ENCODE measurements around the gene FAM131A.

Gene FAM131A

DNA sequence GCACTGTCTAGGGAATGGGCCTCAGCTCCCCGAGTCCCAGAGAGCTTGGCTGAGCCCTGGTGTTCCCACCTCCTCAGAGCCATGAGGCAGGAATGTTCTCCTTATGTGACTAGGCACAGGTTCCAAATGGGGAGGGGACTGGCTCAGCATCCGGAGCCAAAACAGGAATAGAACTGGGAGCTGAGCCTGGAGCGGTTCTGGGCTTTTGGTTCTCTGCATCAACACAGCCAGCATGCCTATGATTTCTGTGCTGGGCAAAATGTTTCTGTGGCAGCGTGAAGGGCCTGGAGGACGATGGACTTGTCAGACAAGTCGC lies at the start of gene FAM131A:
Gene FAM131A, plus strand, starts transcription at position 202 of the 316 bp plus-strand sequence. Its CDS starts 31 bp downstream, at position 233.
- DNase-seq, result no peak

DNA sequence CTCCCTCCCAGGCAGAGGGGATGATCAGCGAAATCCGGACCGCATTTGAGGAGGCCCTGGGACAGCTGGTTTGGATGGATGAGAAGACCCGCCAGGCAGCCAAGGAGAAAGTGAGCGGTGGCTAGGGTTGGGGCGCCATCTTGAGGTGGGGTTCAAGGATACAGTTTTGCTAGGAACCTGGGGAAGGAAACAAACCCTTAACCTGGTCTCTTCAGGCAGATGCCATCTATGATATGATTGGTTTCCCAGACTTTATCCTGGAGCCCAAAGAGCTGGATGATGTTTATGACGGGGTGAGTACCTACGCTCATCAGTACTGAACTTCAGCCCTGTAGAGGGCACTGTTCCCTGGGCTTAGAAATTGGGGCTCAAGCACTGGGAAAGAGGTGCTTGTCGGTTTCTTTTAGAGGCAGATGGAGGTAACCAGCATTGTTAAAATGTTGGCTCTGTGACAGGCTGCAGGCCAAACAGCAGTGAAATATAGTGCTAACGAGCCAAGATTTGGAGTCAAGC lies 47.9 kb upstream of the FAM131A start:
- peak; percentile 60 for DNase-seq

DNA sequence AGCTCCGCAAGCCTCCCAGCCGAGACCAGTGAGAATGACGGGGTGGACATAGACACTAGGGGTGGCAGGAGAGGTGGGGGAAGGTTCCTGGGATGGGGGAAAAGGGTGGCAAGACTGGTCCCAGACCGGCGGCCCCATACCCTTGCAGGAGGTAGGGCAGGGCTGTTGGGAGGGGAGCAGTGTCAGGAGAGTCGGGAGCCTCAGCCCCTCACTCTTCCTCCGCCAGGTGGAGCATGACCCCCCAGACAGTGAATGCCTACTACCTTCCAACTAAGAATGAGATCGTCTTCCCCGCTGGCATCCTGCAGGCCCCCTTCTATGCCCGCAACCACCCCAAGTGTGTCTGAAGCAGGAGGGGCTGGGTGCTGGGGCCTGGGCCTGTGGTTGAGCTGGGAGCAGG lies 47.1 kb upstream of the FAM131A start:
- DNase-seq, result no peak

DNA sequence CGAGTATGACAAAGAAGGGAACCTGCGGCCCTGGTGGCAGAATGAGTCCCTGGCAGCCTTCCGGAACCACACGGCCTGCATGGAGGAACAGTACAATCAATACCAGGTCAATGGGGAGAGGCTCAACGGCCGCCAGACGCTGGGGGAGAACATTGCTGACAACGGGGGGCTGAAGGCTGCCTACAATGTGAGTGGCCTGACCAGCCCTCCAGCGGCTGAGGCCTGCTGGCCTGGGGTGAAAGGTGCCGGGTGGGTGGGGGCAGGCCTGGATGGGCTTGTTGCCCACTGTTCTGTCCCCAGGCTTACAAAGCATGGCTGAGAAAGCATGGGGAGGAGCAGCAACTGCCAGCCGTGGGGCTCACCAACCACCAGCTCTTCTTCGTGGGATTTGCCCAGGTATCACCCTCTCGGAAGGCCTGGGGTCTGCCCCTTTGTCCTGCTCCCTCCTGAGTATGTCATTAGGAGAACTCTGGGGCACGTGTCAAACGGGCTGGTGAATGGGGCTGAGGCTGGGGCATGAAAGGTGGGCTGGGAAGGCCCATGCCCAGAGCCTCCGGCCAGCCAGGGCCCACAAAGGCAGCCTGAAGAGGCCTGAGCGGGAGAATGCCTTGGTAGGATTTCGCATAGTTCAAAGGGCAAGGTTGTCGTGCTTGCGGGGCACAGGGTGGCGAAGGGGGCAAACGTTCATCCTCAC lies 46.2 kb upstream of the FAM131A start:
- DNase-seq, result no peak

DNA sequence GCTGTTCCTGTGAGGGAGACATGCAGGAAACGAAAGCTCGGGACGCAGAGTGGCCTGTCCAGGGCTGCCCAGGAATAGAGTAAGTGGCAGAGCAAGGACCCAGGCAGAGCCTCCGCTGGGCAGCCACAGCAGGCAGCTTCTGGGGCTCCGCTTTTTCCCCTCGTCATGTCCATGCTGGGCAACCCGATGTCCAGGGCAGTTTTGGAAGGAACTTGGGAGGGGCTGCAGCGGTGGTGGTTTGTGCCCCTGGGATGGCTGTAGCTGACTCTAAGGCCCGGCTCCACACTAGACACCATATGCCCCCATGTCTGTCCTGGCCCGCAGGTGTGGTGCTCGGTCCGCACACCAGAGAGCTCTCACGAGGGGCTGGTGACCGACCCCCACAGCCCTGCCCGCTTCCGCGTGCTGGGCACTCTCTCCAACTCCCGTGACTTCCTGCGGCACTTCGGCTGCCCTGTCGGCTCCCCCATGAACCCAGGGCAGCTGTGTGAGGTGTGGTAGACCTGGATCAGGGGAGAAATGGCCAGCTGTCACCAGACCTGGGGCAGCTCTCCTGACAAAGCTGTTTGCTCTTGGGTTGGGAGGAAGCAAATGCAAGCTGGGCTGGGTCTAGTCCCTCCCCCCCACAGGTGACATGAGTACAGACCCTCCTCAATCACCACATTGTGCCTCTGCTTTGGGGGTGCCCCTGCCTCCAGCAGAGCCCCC lies 45.5 kb upstream of the FAM131A start:
- DNase-seq, result no peak

- DNase-seq, result no peak
These were observed 41.6 kb upstream of the FAM131A start for GRCh38 chr3:184295771-184296170.

GRCh38 chr3:184296616-184297015 lies 40.8 kb upstream of the FAM131A start:
- no peak for DNase-seq

DNA sequence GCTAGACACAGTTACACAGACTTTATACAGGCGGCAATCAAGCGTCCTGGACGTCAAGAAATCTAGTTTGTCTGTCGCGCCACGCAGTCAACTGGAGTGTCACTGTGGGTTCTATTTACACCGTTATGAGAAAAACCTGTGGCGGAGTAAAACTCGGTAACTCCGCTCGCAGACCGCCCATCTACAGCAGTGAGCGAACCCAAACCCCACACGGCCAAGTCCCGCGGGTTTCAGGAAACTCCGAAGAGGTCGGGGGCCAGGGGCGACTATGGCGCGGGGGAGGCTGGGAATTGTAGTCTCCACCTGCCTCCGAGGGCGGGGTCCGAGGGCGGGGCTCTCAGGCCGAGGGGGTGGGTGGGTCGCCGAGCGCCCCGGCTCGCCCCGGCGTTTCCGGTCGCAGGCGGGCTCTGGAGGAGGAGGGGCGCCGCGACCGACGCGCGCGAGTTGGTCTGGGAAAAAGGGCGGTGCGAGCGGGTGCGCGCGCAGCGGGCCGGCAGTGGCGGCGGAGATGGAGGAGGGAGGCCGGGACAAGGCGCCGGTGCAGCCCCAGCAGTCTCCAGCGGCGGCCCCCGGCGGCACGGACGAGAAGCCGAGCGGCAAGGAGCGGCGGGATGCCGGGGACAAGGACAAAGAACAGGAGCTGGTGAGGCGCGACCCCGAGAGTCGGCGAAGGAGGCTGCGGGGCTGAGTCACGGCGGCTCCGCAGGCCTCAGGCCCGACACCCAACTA lies 38.5 kb upstream of the FAM131A start, which contains the start of gene PSMD2:
Gene PSMD2, plus strand, starts transcription at position 483 of the 729 bp plus-strand sequence. Its CDS starts 26 bp downstream, at position 509.
- DNase-seq, result peak; percentile 99

GRCh38 chr3:184299488-184300377 lies 37.7 kb upstream of the FAM131A start:
- no peak for DNase-seq

GRCh38 chr3:184300378-184300720 lies 37.1 kb upstream of the FAM131A start:
- DNase-seq, result no peak

GRCh38 chr3:184305577-184305976 lies 31.8 kb upstream of the FAM131A start:
- DNase-seq, result no peak

DNA sequence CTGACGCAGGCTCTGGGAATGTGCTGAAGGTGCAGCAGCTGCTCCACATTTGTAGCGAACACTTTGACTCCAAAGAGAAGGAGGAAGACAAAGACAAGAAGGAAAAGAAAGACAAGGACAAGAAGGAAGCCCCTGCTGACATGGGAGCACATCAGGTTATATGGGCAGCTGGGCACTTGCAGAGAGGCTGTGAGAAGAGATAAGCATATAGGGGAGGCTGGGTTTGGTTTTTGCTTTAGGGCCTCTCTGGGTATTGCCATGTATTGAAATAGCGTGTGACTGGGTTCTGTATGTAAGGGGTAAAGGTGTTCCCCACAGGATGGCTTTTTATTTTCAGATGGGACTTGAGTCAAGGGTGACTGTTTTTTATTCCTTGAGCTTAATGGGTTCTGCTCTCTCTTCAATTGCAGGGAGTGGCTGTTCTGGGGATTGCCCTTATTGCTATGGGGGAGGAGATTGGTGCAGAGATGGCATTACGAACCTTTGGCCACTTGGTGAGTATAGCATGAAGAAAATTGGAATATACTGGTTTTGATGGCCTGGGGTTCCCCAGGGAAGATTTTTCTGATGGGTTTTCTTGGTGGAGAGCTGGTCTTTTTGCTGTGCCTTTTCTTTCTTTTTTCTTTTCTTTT lies 30.9 kb upstream of the FAM131A start:
- DNase-seq, result no peak

- no peak for DNase-seq
These were observed 29.5 kb upstream of the FAM131A start for GRCh38 chr3:184307915-184308314.

DNA sequence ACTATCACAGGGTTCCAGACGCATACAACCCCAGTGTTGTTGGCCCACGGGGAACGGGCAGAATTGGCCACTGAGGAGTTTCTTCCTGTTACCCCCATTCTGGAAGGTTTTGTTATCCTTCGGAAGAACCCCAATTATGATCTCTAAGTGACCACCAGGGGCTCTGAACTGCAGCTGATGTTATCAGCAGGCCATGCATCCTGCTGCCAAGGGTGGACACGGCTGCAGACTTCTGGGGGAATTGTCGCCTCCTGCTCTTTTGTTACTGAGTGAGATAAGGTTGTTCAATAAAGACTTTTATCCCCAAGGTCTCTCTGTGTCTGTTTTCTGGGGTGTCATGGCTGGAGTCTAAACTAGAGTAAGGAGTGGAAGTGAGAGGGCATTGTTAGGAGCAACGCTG lies 28.7 kb upstream of the FAM131A start:
- DNase-seq, result no peak

DNA sequence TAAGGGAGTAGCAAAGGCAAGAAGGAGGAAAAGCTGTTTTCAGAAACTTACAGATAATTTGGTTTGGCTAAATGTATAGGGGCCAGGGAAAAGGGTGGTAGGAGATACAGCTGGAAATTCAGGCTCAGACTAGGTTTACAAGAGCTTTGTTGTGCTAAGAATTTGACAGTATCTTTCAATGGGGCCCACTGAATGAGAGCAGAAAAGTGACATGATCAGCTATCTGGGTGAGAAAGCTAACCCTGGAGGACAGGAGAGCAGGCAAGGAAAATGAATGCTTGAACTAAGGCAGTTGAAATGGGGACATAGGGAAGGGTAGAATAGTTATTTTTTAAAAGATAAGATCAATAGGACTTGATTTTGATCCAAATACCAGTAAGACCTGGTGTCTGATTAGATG lies 25.8 kb upstream of the FAM131A start:
- no peak for DNase-seq

DNA sequence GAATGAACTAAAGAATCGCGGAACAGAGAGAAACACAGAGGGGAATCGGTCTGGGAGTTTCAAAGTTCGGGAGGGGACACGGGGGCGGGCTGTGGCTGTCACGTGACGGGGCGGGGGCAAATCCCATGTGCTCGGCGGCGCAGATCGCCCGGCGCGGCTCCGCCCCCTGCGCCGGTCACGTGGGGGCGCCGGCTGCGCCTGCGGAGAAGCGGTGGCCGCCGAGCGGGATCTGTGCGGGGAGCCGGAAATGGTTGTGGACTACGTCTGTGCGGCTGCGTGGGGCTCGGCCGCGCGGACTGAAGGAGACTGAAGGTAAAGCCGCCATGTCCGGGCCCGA lies 23.1 kb upstream of the FAM131A start, which contains the start of gene EIF4G1:
Gene EIF4G1, plus strand, starts transcription at position 244 of the 337 bp plus-strand sequence. CDS start 1,191 bp downstream, outside the sequence.
- DNase-seq, result peak; percentile 98

DNA sequence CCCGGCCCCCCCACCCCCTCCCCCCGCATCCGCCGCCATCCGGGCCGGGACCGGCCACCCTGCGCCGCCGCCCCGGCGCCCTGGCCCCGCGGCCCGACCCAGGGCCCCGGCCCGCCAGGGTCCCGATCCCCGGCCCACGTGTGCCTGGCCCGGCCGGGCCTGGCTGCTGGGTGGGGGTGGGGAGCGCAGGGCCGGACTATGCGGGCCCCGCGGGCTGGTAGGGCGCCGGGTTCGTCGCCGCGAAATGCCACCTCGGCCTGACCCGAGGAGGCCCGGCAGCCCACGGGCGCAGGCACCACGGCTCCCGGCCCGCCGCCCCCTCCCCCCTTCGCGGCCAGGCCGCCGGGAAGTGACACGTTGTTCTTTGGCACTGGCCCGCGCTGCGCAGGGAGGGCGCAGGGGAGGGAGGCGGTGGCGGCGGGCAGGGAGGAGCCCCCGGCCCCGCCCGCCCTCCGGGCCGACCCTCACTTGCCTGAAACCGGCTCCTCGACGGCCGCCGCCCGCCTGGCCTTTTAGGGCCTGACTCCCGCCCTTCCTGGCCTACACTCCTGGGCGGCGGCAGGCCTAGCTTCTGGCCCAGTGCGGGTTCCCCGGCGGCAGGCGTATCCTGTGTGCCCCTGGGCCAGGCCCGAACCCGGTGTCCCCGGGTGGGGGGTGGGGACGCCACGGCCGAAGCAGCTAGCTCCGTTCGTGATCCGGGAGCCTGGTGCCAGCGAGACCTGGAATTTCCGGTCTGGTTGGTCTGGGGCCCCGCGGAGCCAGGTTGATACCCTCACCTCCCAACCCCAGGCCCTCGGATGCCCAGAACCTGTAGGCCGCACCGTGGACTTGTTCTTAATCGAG lies 22.5 kb upstream of the FAM131A start:
- DNase-seq, result peak; percentile 83

- DNase-seq, result peak; percentile 25
These were observed 21.9 kb upstream of the FAM131A start for GRCh38 chr3:184315543-184315867.

GRCh38 chr3:184315871-184316661 lies 21.3 kb upstream of the FAM131A start:
- DNase-seq, result no peak

GRCh38 chr3:184316792-184317191 lies 20.6 kb upstream of the FAM131A start:
- DNase-seq, result no peak

GRCh38 chr3:184317201-184317600 lies 20.2 kb upstream of the FAM131A start:
- DNase-seq, result no peak
